ENCODE data around the gene TSPO2. TPM values are rescaled to one million over a fixed set of nuclear protein-coding genes. Genes with fewer than 3 reads are reported as not detected.

The TSPO2 gene
- polyA plus RNA-seq, 3 donors: 0.82 to 1.1 (median 0.86) TPM

- no peak for DNase-seq (ENCODE audit: extremely low read depth in 1 of 11, low read depth in 9 of 11, low spot score in 4 of 11)
Measured at GRCh38 chr6:41023114-41023513, 19.2 kb upstream of the TSPO2 start.

- no peak for DNase-seq (ENCODE audit: extremely low read depth in 1 of 11, low read depth in 9 of 11, low spot score in 4 of 11)
Measured at GRCh38 chr6:41025966-41026530, 16.2 kb upstream of the TSPO2 start.

GRCh38 chr6:41027241-41027640, 15.0 kb upstream of the TSPO2 start:
- no peak for DNase-seq (ENCODE audit: extremely low read depth in 1 of 11, low read depth in 9 of 11, low spot score in 4 of 11)

- DNase-seq (ENCODE audit: extremely low read depth in 1 of 11, low read depth in 9 of 11, low spot score in 4 of 11): peak in 10 of 11 donors; percentile 58 to 86 (median 80)
Measured at GRCh38 chr6:41027799-41028560, 14.3 kb upstream of the TSPO2 start.

GRCh38 chr6:41028561-41029412, 13.5 kb upstream of the TSPO2 start:
- peak in 2 of 11 donors; percentile 45 to 56 for DNase-seq (ENCODE audit: extremely low read depth in 1 of 11, low read depth in 9 of 11, low spot score in 4 of 11)

GRCh38 chr6:41032830-41033229, 9.4 kb upstream of the TSPO2 start:
- no peak for DNase-seq (ENCODE audit: extremely low read depth in 1 of 11, low read depth in 9 of 11, low spot score in 4 of 11)

- DNase-seq (ENCODE audit: extremely low read depth in 1 of 11, low read depth in 9 of 11, low spot score in 4 of 11): no peak
Measured at GRCh38 chr6:41033776-41034175, 8.5 kb upstream of the TSPO2 start.

- DNase-seq (ENCODE audit: extremely low read depth in 1 of 11, low read depth in 9 of 11, low spot score in 4 of 11): no peak
Measured at GRCh38 chr6:41036186-41036585, 6.1 kb upstream of the TSPO2 start.

GRCh38 chr6:41036601-41037000, 5.7 kb upstream of the TSPO2 start:
- DNase-seq (ENCODE audit: extremely low read depth in 1 of 11, low read depth in 9 of 11, low spot score in 4 of 11): no peak

- no peak for DNase-seq (ENCODE audit: extremely low read depth in 1 of 11, low read depth in 9 of 11, low spot score in 4 of 11)
Measured at GRCh38 chr6:41037107-41037900, 5.0 kb upstream of the TSPO2 start.

GRCh38 chr6:41038205-41038604, 4.1 kb upstream of the TSPO2 start:
- no peak for DNase-seq (ENCODE audit: extremely low read depth in 1 of 11, low read depth in 9 of 11, low spot score in 4 of 11)

GRCh38 chr6:41039060-41039998, 2.9 kb upstream of the TSPO2 start, which contains the start of gene UNC5CL:
TSS of gene UNC5CL (minus strand) at chr6:41039221. CDS start at chr6:41035074, 4,147 bp downstream.
- DNase-seq (ENCODE audit: extremely low read depth in 1 of 11, low read depth in 9 of 11, low spot score in 4 of 11): no peak

GRCh38 chr6:41040101-41040939, 1.9 kb upstream of the TSPO2 start:
- no peak for DNase-seq (ENCODE audit: extremely low read depth in 1 of 11, low read depth in 9 of 11, low spot score in 4 of 11)

GRCh38 chr6:41040940-41041536, 1.2 kb upstream of the TSPO2 start:
- DNase-seq (ENCODE audit: extremely low read depth in 1 of 11, low read depth in 9 of 11, low spot score in 4 of 11): no peak

- no peak for DNase-seq (ENCODE audit: extremely low read depth in 1 of 11, low read depth in 9 of 11, low spot score in 4 of 11)
Measured at GRCh38 chr6:41043151-41043550, 884 bp downstream of the TSPO2 start.

- no peak for DNase-seq (ENCODE audit: extremely low read depth in 1 of 11, low read depth in 9 of 11, low spot score in 4 of 11)
Measured at GRCh38 chr6:41045664-41046063, 3.4 kb downstream of the TSPO2 start.

- no peak for DNase-seq (ENCODE audit: extremely low read depth in 1 of 11, low read depth in 9 of 11, low spot score in 4 of 11)
Measured at GRCh38 chr6:41046084-41046483, 3.8 kb downstream of the TSPO2 start.
